ENCODE measurements around the gene ZNF256. TPM values are rescaled to one million over a fixed set of nuclear protein-coding genes. Genes with fewer than 3 reads are reported as not detected.
A peak's percentile ranks its signal among the peaks of the same experiment; 100 is the strongest.

The ZNF256 gene
- total and polyA plus RNA-seq, 2 of the 4 experiments (the other 2 are of a cell fraction), result 3.0 to 7.0 TPM

DNA sequence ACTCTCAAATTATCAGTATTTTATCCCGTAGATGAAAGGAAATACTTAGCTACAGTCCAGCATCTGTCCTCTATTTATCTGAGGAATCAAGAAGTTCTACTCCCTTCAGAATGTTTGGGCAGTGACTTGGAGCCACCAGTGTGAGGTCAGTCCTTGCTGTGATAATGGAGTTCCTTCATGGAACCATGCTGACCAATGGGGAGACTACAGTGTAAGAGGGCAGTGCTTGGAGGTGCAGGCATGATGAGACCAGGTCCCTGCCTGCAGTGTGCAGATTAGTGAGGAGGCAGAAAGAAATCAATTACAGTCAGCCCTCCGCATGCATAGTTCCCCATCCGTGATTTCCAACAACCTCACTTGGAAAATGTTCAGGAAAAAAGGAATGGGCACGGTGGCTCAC, 26.9 kb upstream of the ZNF256 start, which contains the start of gene C19orf18:
Gene C19orf18 (minus strand): TSS at position 101 of the 400 bp plus-strand sequence. CDS start 102 bp downstream, outside the sequence.
- H2BK120ac ChIP-seq (ENCODE audit: low read depth, low read length), result no peak within 1 kb of the TSS
- no peak within 1 kb of the TSS for H3K9ac ChIP-seq (ENCODE audit: low read depth, low read length)
- H4K8ac ChIP-seq (ENCODE audit: low read depth in 2 of 2, low read length in 2 of 2), result no peak within 1 kb of the TSS
- H2BK15ac ChIP-seq (ENCODE audit: low read depth, low read length), result no peak within 1 kb of the TSS
- intact Hi-C loops (cut with micrococcal nuclease) (no loop called here), in situ Hi-C loops (cut with MboI; ENCODE audit: low sequenced_read_pairs) (no loop called here), dilution Hi-C loops (cut with HindIII; ENCODE audit: low sequenced_read_pairs, unreplicated experiment) (no loop called here)
- H3K9me1 ChIP-seq (ENCODE audit: insufficient read depth, low read length), result no peaks in the 10 kb centered on the region
- CTCF ChIA-PET, result no interaction called here
- no peak within 1 kb of the TSS for H3K14ac ChIP-seq (replicated peaks; ENCODE audit: low read depth, low read length)
- H2BK20ac ChIP-seq (ENCODE audit: low read depth, low read length), result no peak within 1 kb of the TSS
- H3K27ac ChIP-seq (ENCODE audit: insufficient read depth, low read length), result no peak within 1 kb of the TSS
- H3K4me2 ChIP-seq (ENCODE audit: low read depth, low read length), result no peak within 1 kb of the TSS
- no peak within 1 kb of the TSS for H3K4ac ChIP-seq (ENCODE audit: low read depth, low read length)
- H4K91ac ChIP-seq (ENCODE audit: insufficient read depth, low read depth, low read length), result no peak within 1 kb of the TSS
- no peaks in the 10 kb centered on the region for H3K79me1 ChIP-seq (ENCODE audit: low read depth in 1 of 2, low read length in 2 of 2)
- no peak within 1 kb of the TSS for H2BK5ac ChIP-seq (ENCODE audit: low read depth, low read length, poor library complexity, severe bottlenecking)
- H2AK9ac ChIP-seq (replicated peaks; ENCODE audit: low read depth, low read length, poor library complexity), result no peak within 1 kb of the TSS
- ATAC-seq (ENCODE audit: low read depth), result no peak
- no peaks in the 10 kb centered on the region for H3K4me1 ChIP-seq (ENCODE audit: control insufficient read depth, insufficient read depth, low read length)
- no peaks in the 10 kb centered on the region for H4K20me1 ChIP-seq (ENCODE audit: insufficient read depth, low read length)
- peak within 1 kb of the TSS; percentile 41 for H2AFZ ChIP-seq (replicated peaks; ENCODE audit: low read length, poor library complexity)
- no peak within 1 kb of the TSS for H4K5ac ChIP-seq (ENCODE audit: low read depth, low read length)
- H3K18ac ChIP-seq (ENCODE audit: low read depth, low read length), result no peak within 1 kb of the TSS
- WGBS, 2 experiments (ENCODE audit: extremely low coverage in 2 of 2, insufficient read length in 1 of 2), result no CpG with 5 or more reads among the region's 4 CpGs
- no peak within 1 kb of the TSS for H3K4me3 ChIP-seq (ENCODE audit: insufficient read depth, low read depth, low read length)
- BruUV-seq (replicated peaks), result no TSS peak
- DNase-seq, result no peak
- no peak within 1 kb of the TSS for H2AK5ac ChIP-seq (ENCODE audit: low read depth, low read length)
- H3K9me3 ChIP-seq (ENCODE audit: control insufficient read depth, insufficient read depth, low read length), result peaks cover 89% of the 10 kb centered on the region
- H3K36me3 ChIP-seq (ENCODE audit: control insufficient read depth, insufficient read depth, low read length), result peaks cover 17% of the 10 kb centered on the region
- no peak within 1 kb of the TSS for H3K56ac ChIP-seq (ENCODE audit: extremely low read depth, insufficient read depth, low read length)
- no peak for TF ChIP-seq FOS (IDR thresholded peaks at IDR 0.05; ENCODE audit: low read depth, low read length)
- TF ChIP-seq MAZ (IDR thresholded peaks at IDR 0.05; ENCODE audit: borderline replicate concordance, low read depth, low read length), result no peak
- POLR2A ChIA-PET (ENCODE audit: unreplicated experiment), result no interaction called here
- H3K27me3 ChIP-seq (ENCODE audit: control insufficient read depth, insufficient read depth, low read length), result no peaks in the 10 kb centered on the region
- no peak within 1 kb of the TSS for H3K23ac ChIP-seq (ENCODE audit: low read depth, low read length)

Data from IMR-90 (cell line).